Measurements from ENCODE around the gene SLC25A1. TPM values are rescaled to one million over a fixed set of nuclear protein-coding genes. Genes with fewer than 3 reads are reported as not detected.

Gene SLC25A1
- total and polyA plus RNA-seq, 4 donors, result 36.3 to 95.8 (median 48.6) TPM

GRCh38 chr22:19152942-19153883, 25.3 kb downstream of the SLC25A1 start:
- Histone ChIP-seq H3K27me3 (ENCODE audit: control insufficient read depth in 3 of 3, insufficient read depth in 3 of 3, low read length in 2 of 3) (peaks cover 21 to 44% (median 21%) of the 10 kb centered on the region in 3 donors), H3K27ac (ENCODE audit: low read depth in 1 of 2, low read length in 1 of 2) (no peak overlapping the region), H3K4me1 (ENCODE audit: control insufficient read depth in 5 of 5, insufficient read depth in 5 of 5, low read length in 5 of 5) (peaks cover 0 to 8% (median 0%) of the 10 kb centered on the region in 5 donors), H3K9ac (ENCODE audit: insufficient read depth in 1 of 2, low read length in 2 of 2) (no peak overlapping the region), H3K36me3 (ENCODE audit: control insufficient read depth in 4 of 4, insufficient read depth in 4 of 4, low read length in 4 of 4) (no peaks in the 10 kb centered on the region), H3K4me3 (no peak overlapping the region), H3K9me3 (ENCODE audit: control insufficient read depth in 4 of 4, insufficient read depth in 3 of 4, low read length in 3 of 4) (peaks cover 0 to 8% (median 0%) of the 10 kb centered on the region in 4 donors)
- DNase-seq (peak in 1 of 3 donors; percentile 7), ATAC-seq (ENCODE audit: insufficient read depth, low FRiP score) (no peak)
- TF ChIP-seq CTCF (IDR thresholded peaks at IDR 0.05; ENCODE audit: control extremely low read depth, extremely low read depth), result no peak
- WGBS, 2 donors, result 57 to 62% methylated on average over 11 of the region's 11 CpGs

- H3K9me3 ChIP-seq (ENCODE audit: control insufficient read depth in 4 of 4, insufficient read depth in 3 of 4, low read length in 3 of 4), result peaks cover 0 to 8% (median 0%) of the 10 kb centered on the region in 4 donors
- H3K36me3 ChIP-seq (ENCODE audit: control insufficient read depth in 4 of 4, insufficient read depth in 4 of 4, low read length in 4 of 4), result no peaks in the 10 kb centered on the region
- no peak overlapping the region for H3K9ac ChIP-seq (ENCODE audit: insufficient read depth in 1 of 2, low read length in 2 of 2)
- DNase-seq (peak in 1 of 3 donors; percentile 4), ATAC-seq (ENCODE audit: insufficient read depth, low FRiP score) (no peak)
- no peak overlapping the region for H3K27ac ChIP-seq (ENCODE audit: low read depth in 1 of 2, low read length in 1 of 2)
- WGBS, 2 donors, result 55 to 57% methylated on average over 10 of the region's 10 CpGs
- peaks cover 22 to 60% (median 34%) of the 10 kb centered on the region in 3 donors for H3K27me3 ChIP-seq (ENCODE audit: control insufficient read depth in 3 of 3, insufficient read depth in 3 of 3, low read length in 2 of 3)
- peaks cover 0 to 8% (median 0%) of the 10 kb centered on the region in 5 donors for H3K4me1 ChIP-seq (ENCODE audit: control insufficient read depth in 5 of 5, insufficient read depth in 5 of 5, low read length in 5 of 5)
- TF ChIP-seq CTCF (IDR thresholded peaks at IDR 0.05; ENCODE audit: control extremely low read depth, extremely low read depth), result no peak
- no peak overlapping the region for H3K4me3 ChIP-seq
Measured at GRCh38 chr22:19151329-19152191, 27.0 kb downstream of the SLC25A1 start.

DNA sequence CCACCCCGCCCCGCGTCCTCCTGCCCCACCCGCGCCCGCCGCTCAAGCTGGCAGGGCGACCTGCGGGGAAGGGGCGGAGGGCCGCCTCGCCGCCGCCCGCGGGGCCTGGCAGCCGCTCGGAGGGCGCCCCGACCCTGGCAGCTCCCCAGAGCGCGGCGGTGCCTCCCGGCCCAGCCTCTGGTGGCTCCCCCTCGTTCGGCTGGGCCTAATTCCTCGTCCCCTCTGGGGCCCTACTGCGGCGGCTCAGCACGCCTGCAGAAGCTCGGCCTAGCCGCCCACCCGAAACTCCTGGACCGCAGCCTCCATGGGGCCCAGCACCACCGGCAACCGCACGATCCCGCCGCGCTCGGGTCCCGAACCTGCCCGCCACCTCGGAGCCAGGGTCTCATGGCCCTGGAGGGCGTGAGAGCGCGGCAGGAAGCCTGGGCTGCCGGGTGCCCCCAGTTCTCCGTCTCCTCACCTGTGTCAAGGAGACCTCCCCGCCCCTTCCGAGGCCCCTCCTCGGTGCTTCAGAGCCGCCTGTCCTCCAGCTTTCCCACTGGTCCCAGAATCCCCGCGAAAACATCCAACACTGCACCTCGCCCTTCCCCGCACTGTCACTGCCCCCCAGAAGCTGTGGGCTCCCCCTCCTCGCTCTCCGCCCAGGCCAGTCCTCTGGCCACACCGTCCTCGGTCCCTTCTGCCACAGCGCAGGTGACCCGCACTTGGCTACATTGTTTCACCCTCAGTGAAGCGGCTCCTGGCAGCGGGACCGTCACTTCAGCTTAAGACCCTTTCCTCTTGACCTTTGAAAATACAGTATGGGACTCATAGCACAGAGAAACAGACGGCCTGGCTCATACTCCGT, 27.8 kb downstream of the SLC25A1 start:
- no peak for TF ChIP-seq CTCF (IDR thresholded peaks at IDR 0.05; ENCODE audit: control extremely low read depth, extremely low read depth)
- no peak overlapping the region for H3K27ac ChIP-seq (ENCODE audit: low read depth in 1 of 2, low read length in 1 of 2)
- H3K27me3 ChIP-seq (ENCODE audit: control insufficient read depth in 3 of 3, insufficient read depth in 3 of 3, low read length in 2 of 3), result peaks cover 22 to 60% (median 40%) of the 10 kb centered on the region in 3 donors
- H3K9ac ChIP-seq (ENCODE audit: insufficient read depth in 1 of 2, low read length in 2 of 2), result no peak overlapping the region
- peaks cover 0 to 8% (median 0%) of the 10 kb centered on the region in 4 donors for H3K9me3 ChIP-seq (ENCODE audit: control insufficient read depth in 4 of 4, insufficient read depth in 3 of 4, low read length in 3 of 4)
- no peaks in the 10 kb centered on the region for H3K36me3 ChIP-seq (ENCODE audit: control insufficient read depth in 4 of 4, insufficient read depth in 4 of 4, low read length in 4 of 4)
- no peak overlapping the region for H3K4me3 ChIP-seq
- DNase-seq (peak in 1 of 3 donors; percentile 8), ATAC-seq (ENCODE audit: insufficient read depth, low FRiP score) (no peak)
- WGBS, 2 donors, result 9 to 14% methylated on average over 36 to 68 of the region's 68 CpGs
- H3K4me1 ChIP-seq (ENCODE audit: control insufficient read depth in 5 of 5, insufficient read depth in 5 of 5, low read length in 5 of 5), result peaks cover 0 to 8% (median 0%) of the 10 kb centered on the region in 5 donors

All from lung (tissue), 12 donors.